GM18505 (cell line): ENCODE results near the gene GLTPD2.

Experiments
- ATAC-seq: cut with Tn5 transposase; IDR thresholded peaks from one replicate; pipeline ENCODE4 v1.9.1; 2021; ENCODE audit not compliant: unreplicated experiment
- POLR2A ChIP-seq: IDR thresholded peaks from 4 replicates; pipeline ENCODE4 v1.6.1; 2011; ENCODE audit warnings: borderline replicate concordance; ENCODE audit not compliant: insufficient read depth, insufficient read length; ENCODE audit errors: extremely low read depth

GLTPD2 gene

GRCh38 chr17:4786106-4786511 is 2.7 kb upstream of the GLTPD2 start, which contains the start of gene VMO1:
Gene VMO1, minus strand, starts transcription at chr17:4786364. Its CDS starts 12 bp downstream, at chr17:4786352.
- TF ChIP-seq POLR2A: no peak
- no peak for ATAC-seq

- no peak for TF ChIP-seq POLR2A
- no peak for ATAC-seq
Measured at GRCh38 chr17:4786516-4786915, 2.2 kb upstream of the GLTPD2 start.

- ATAC-seq: no peak
- no peak for TF ChIP-seq POLR2A
Measured at GRCh38 chr17:4788159-4788806, 481 bp upstream of the GLTPD2 start.

- TF ChIP-seq POLR2A: no peak
- no peak for ATAC-seq
Measured at GRCh38 chr17:4789701-4789950, 862 bp downstream of the GLTPD2 start.

- peak; percentile 79 for ATAC-seq
- TF ChIP-seq POLR2A: peak; percentile 49
Measured at GRCh38 chr17:4789951-4790704, 1.4 kb downstream of the GLTPD2 start.

GRCh38 chr17:4790705-4791088 is 1.9 kb downstream of the GLTPD2 start:
- ATAC-seq: no peak
- TF ChIP-seq POLR2A: no peak

- no peak for TF ChIP-seq POLR2A
- ATAC-seq: no peak
Measured at GRCh38 chr17:4795168-4795567, 6.4 kb downstream of the GLTPD2 start.

- ATAC-seq: no peak
- no peak for TF ChIP-seq POLR2A
Measured at GRCh38 chr17:4796552-4796920, 7.8 kb downstream of the GLTPD2 start.

- no peak for TF ChIP-seq POLR2A
- no peak for ATAC-seq
Measured at GRCh38 chr17:4800462-4801196, 11.9 kb downstream of the GLTPD2 start.

GRCh38 chr17:4802228-4802627 is 13.5 kb downstream of the GLTPD2 start, which contains the start of gene C17orf114:
Gene C17orf114, minus strand, starts transcription at chr17:4802328.
- TF ChIP-seq POLR2A: no peak
- ATAC-seq: no peak

- TF ChIP-seq POLR2A: no peak
- no peak for ATAC-seq
Measured at GRCh38 chr17:4806456-4806776, 17.7 kb downstream of the GLTPD2 start.

GRCh38 chr17:4806777-4807604 is 18.2 kb downstream of the GLTPD2 start, which contains the start of gene PLD2:
Gene PLD2, plus strand, starts transcription at chr17:4807152. Its CDS starts 621 bp downstream, at chr17:4807773.
- peak; percentile 86 for ATAC-seq
- peak; percentile 66 for TF ChIP-seq POLR2A
